Activated B cell treated with CpG ODN at 0.5 μM for 24 hours (primary cell): ENCODE data around the gene TREX2. TPM values are rescaled to one million over a fixed set of nuclear protein-coding genes. Genes with fewer than 3 reads are reported as not detected.

Experiments
- ATAC-seq: fragments of 200-7000 bp; cut with Tn5 transposase; one replicate; pipeline ENCODE4 v1.10.0; 2021; ENCODE audit warnings: low read depth, mild to moderate bottlenecking, moderate library complexity
- CTCF ChIA-PET: fragments of 350-600 bp; sonication (Branson Sonifier 250); formaldehyde crosslinking; loops from one replicate; lab custom pipeline; 2021; ENCODE audit warnings: antibody characterized with exemption; lab: Charles Lee
- POLR2A ChIA-PET: fragments of 350-600 bp; sonication (Branson Sonifier 250); formaldehyde crosslinking; loops from one replicate; lab custom pipeline; 2021; ENCODE audit warnings: antibody characterized with exemption; lab: Charles Lee
- DNase-seq: peaks from one replicate; pipeline ENCODE4 v3.0.0; 2022
- H3K27ac Mint-ChIP-seq: one replicate; pipeline ENCODE4 v1.8.0; 2020; ENCODE audit warnings: mixed read lengths
- H3K27me3 Mint-ChIP-seq: one replicate; pipeline ENCODE4 v1.8.0; 2021; ENCODE audit warnings: mixed read lengths
- H3K36me3 Mint-ChIP-seq: one replicate; pipeline ENCODE4 v1.8.0; 2021; ENCODE audit warnings: low read depth, mixed read lengths
- H3K4me1 Mint-ChIP-seq: one replicate; pipeline ENCODE4 v1.8.0; 2021; ENCODE audit warnings: mixed read lengths
- H3K4me3 Mint-ChIP-seq: one replicate; pipeline ENCODE4 v1.8.0; 2020; ENCODE audit warnings: mild to moderate bottlenecking, mixed read lengths
- H3K9me3 Mint-ChIP-seq: one replicate; pipeline ENCODE4 v1.8.0; 2020; ENCODE audit warnings: mixed read lengths
- CTCF ChIP-seq: fragments of 200-600 bp; IDR thresholded peaks from one replicate; pipeline ENCODE4 v1.8.0; 2022; ENCODE audit warnings: antibody characterized with exemption, mild to moderate bottlenecking
- intact Hi-C: fragments of 100-400 bp; cut with micrococcal nuclease; formaldehyde crosslinking; loops from one replicate; pipeline ENCODE4 v1.15.1; 2024
- total RNA-seq: library from RNA; stranded (reverse); gene quantifications from 2 replicates; pipeline ENCODE4 v1.2.3, GENCODE V29; 2022

TREX2 gene
- total RNA-seq, 1 donor from 2014 or later: 3.2 TPM

GRCh38 chrX:153475271-153475670, 29.4 kb upstream of the TREX2 start:
- ChIA-PET POLR2A (no interaction called here), CTCF (no interaction called here)
- Mint-ChIP-seq H3K27me3 (no peaks in the 10 kb centered on the region), H3K36me3 (no peaks in the 10 kb centered on the region), H3K27ac (no peak overlapping the region), H3K4me3 (peak overlapping the region; percentile 46), H3K4me1 (peaks cover 9% of the 10 kb centered on the region), H3K9me3 (no peaks in the 10 kb centered on the region)
- DNase-seq: no peak
- no peak for TF ChIP-seq CTCF
- ATAC-seq: no peak
- intact Hi-C loops: no loop called here

DNA sequence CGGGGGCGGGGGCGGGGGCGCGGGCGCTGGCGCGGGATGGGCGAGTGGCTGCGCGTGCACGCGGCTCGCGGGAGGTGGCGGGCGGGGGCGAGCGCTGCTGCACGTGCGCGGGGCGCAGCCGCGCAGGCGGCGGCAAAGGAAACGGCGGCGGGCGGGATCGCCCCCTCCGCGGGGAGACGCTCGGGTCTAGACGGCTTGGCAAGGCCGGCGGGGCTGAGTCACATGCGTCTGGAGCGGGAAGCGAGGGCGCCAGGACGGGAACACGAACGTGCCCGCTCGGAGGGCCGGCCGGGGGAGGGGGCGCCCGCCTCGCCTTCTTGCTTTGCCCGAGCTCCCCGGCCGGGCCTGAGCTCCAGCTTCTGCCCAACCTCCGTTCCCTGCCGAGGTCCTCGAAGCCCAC, 28.9 kb upstream of the TREX2 start:
- no peaks in the 10 kb centered on the region for H3K9me3 Mint-ChIP-seq
- intact Hi-C loops: no loop called here

DNA sequence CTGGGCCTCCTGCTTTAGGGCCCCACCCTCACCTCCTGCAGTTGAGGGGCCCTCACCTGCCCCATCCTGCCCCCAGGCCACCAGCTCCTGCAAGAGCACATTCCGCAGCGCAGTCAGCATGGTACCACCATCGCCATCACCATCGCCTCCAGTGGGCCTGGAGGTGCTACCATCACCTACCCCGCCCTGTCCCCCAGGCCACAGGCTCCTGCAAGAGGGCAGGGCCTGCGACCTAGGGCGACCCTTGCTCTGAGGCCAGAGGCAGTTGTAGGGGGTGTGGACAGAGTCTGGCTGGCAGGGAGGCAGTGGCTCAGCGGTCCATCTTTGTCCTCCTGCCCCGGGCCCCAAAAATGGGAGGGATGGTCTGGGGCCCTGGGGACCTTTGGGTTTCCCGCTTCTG, 28.4 kb upstream of the TREX2 start:
- Mint-ChIP-seq H3K9me3 (no peaks in the 10 kb centered on the region), H3K4me3 (peak overlapping the region; percentile 62), H3K27ac (no peak overlapping the region), H3K4me1 (peaks cover 13% of the 10 kb centered on the region), H3K27me3 (no peaks in the 10 kb centered on the region), H3K36me3 (no peaks in the 10 kb centered on the region)
- ChIA-PET CTCF (no interaction called here), POLR2A (no interaction called here)
- TF ChIP-seq CTCF: no peak
- no peak for DNase-seq
- no peak for ATAC-seq
- intact Hi-C loops: no loop called here

More for the DNA sequence above, 28.9 kb upstream of the TREX2 start:
- no peak for TF ChIP-seq CTCF
- H3K27me3 Mint-ChIP-seq: no peaks in the 10 kb centered on the region
- H3K4me3 Mint-ChIP-seq: peak overlapping the region; percentile 46
- no peak for ATAC-seq
- peak; percentile 27 for DNase-seq
- ChIA-PET POLR2A (no interaction called here), CTCF (no interaction called here)
- no peak overlapping the region for H3K27ac Mint-ChIP-seq
- peaks cover 10% of the 10 kb centered on the region for H3K4me1 Mint-ChIP-seq
- no peaks in the 10 kb centered on the region for H3K36me3 Mint-ChIP-seq

DNA sequence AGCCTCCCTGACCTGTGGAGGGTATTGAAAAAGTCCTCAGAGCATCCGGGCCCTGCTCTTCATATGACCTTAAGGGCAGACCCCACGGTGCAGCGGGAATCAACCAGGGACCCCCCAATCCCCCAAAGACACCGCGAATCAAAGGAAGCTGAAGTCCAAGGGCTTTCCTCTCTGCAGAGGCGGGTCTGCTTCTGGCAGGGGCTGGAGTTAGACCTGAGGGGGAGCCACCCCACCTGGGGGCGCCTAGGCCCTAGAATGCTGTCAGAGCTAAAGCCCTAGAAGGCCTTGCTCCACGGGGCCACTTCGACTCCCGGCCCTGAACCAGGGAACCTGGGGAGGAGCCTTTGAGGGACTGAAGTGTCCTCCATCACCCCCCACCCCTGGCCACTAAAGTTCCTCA, 27.3 kb upstream of the TREX2 start:
- intact Hi-C loops: no loop called here
- H3K9me3 Mint-ChIP-seq: no peaks in the 10 kb centered on the region
- no peak overlapping the region for H3K4me3 Mint-ChIP-seq
- peaks cover 16% of the 10 kb centered on the region for H3K4me1 Mint-ChIP-seq
- no peak overlapping the region for H3K27ac Mint-ChIP-seq
- no peak for TF ChIP-seq CTCF
- no peak for DNase-seq
- CTCF ChIA-PET: no interaction called here
- H3K27me3 Mint-ChIP-seq: no peaks in the 10 kb centered on the region
- no peak for ATAC-seq
- POLR2A ChIA-PET: no interaction called here
- H3K36me3 Mint-ChIP-seq: no peaks in the 10 kb centered on the region

DNA sequence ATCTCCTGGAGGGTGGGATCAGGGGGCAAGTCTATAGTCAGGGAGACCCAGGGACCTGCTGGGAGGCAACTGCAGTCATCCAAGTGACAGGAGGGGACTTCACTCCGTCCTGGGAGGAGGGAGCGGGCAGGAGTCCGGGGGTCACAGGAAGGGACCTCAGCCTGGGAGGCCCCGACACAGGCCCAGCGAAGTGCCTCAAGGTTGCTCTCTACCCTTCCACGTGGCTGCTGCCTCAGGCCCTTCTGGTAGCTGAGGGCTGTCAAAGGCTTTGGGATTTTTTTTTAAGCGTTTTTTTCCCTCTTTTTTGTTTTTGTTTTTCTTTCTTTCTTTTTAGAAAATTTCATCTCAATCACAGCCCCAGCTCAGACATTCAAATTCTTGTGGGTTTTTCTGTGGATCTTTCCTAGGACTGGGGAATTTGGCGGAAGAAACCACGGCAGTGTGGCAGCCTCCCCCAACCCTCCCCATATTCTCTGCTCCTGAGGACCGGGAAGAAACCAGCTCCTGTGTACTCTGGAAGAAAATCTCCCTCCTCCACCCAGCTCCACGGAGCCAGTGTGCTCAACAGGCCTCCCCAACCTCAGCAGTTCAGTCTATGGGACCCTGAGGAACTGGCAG, 25.9 kb upstream of the TREX2 start:
- intact Hi-C loops: loop anchor here (2.0 kb wide), 2 partner anchors 125 to 253 kb away; partner anchors contain the start of genes ABCD1 and BCAP31
- ATAC-seq (no peak), DNase-seq (no peak)
- Mint-ChIP-seq H3K27me3 (no peaks in the 10 kb centered on the region), H3K4me3 (no peak overlapping the region), H3K9me3 (no peaks in the 10 kb centered on the region), H3K4me1 (peaks cover 16% of the 10 kb centered on the region), H3K27ac (no peak overlapping the region), H3K36me3 (peaks cover 7% of the 10 kb centered on the region)
- ChIA-PET CTCF (interaction anchor here (0.7 to 1.3 kb wide), 2 partner anchors 36 to 255 kb away, joined by 3 to 8 read pairs; no protein-coding TSS in a partner anchor), POLR2A (interaction anchor here (0.6 to 1.3 kb wide), 2 partner anchors 189 to 439 kb away, joined by 3 to 4 read pairs; no protein-coding TSS in a partner anchor)
- no peak for TF ChIP-seq CTCF
